CD14-positive monocyte (primary cell): ENCODE results near the gene ALLC. TPM values are rescaled to one million over a fixed set of nuclear protein-coding genes. Genes with fewer than 3 reads are reported as not detected.

Source experiments
- DNase-seq, 3 donors: peaks; one replicate each; pipeline ENCODE4 v3.0.0-alpha.2; 2011 to 2022
- H2AFZ ChIP-seq: 2 replicates; pipeline ENCODE4 v1.6.0; 2012; ENCODE audit warnings: mild to moderate bottlenecking, low read depth, low read length, inconsistent platforms; ENCODE audit not compliant: insufficient read depth, poor library complexity, severe bottlenecking
- H3K27ac ChIP-seq, 2 donors: 1 replicate in 1 of 2; 2 replicates in 1 of 2; pipeline ENCODE4 v1.5.1; 2012 to 2013; ENCODE audit warnings: low read length in 2 of 2, control low read depth in 1 of 2, inconsistent platforms in 1 of 2, low read depth in 1 of 2, mild to moderate bottlenecking in 1 of 2
- H3K27me3 ChIP-seq, 2 donors: one replicate each; pipeline versions ENCODE4 v1.6.0 to v1.6.1; 2011 to 2013; ENCODE audit warnings: low read length in 2 of 2; ENCODE audit not compliant: control insufficient read depth in 2 of 2, insufficient read depth in 2 of 2
- H3K36me3 ChIP-seq, 2 donors: replicated peaks in 1 of 2; 1 replicate in 1 of 2; 2 replicates in 1 of 2; pipeline versions ENCODE4 v1.5.1 to v1.6.1; 2012 to 2013; ENCODE audit warnings: low read length in 2 of 2, control low read depth in 1 of 2, inconsistent platforms in 1 of 2, mild to moderate bottlenecking in 1 of 2; ENCODE audit not compliant: insufficient read depth in 2 of 2, control insufficient read depth in 1 of 2
- H3K4me1 ChIP-seq, 2 donors: 1 replicate in 1 of 2; 2 replicates in 1 of 2; pipeline versions ENCODE4 v1.5.1 to v1.6.1; 2012 to 2013; ENCODE audit warnings: low read length in 2 of 2, control low read depth in 1 of 2, inconsistent platforms in 1 of 2, mild to moderate bottlenecking in 1 of 2, moderate library complexity in 1 of 2; ENCODE audit not compliant: insufficient read depth in 2 of 2, control insufficient read depth in 1 of 2
- H3K4me2 ChIP-seq: replicated peaks from 2 replicates; pipeline ENCODE3; 2012; ENCODE audit warnings: low read length, moderate library complexity, mild to moderate bottlenecking; ENCODE audit not compliant: poor library complexity, severe bottlenecking; ENCODE audit errors: extremely low read depth
- H3K4me3 ChIP-seq, 3 experiments: fragments of 200-600 bp in 1 of 3; sonication (generic) in 1 of 3; replicated peaks in 1 of 3; 1 replicate in 2 of 3; 2 replicates in 1 of 3; pipeline ENCODE4 v1.5.1; 2011 to 2013; ENCODE audit warnings: low read length in 3 of 3, mild to moderate bottlenecking in 3 of 3, control low read depth in 2 of 3, low read depth in 2 of 3, inconsistent platforms in 1 of 3, moderate library complexity in 1 of 3
- H3K79me2 ChIP-seq: 2 replicates; pipeline ENCODE4 v1.6.0; 2012; ENCODE audit warnings: mild to moderate bottlenecking, control low read depth, inconsistent platforms, low read length, moderate library complexity; ENCODE audit not compliant: insufficient read depth
- H3K9ac ChIP-seq: 2 replicates; pipeline ENCODE4 v1.6.0; 2017; ENCODE audit warnings: low read length, mild to moderate bottlenecking; ENCODE audit not compliant: insufficient read depth, poor library complexity, severe bottlenecking
- H3K9me3 ChIP-seq, 2 donors: replicated peaks in 1 of 2; 1 replicate in 1 of 2; 2 replicates in 1 of 2; pipeline versions ENCODE4 v1.5.1 to v1.6.1; 2012 to 2013; ENCODE audit warnings: low read length in 2 of 2, control low read depth in 1 of 2; ENCODE audit not compliant: control insufficient read depth in 1 of 2, insufficient read depth in 1 of 2
- H4K20me1 ChIP-seq: 2 replicates; pipeline ENCODE4 v1.6.0; 2012; ENCODE audit warnings: mild to moderate bottlenecking, low read length, control low read depth, moderate library complexity; ENCODE audit not compliant: insufficient read depth
- H3K27ac Mint-ChIP-seq, 7 donors: one replicate each; pipeline ENCODE4 v1.8.0; 2020; ENCODE audit warnings: mild to moderate bottlenecking in 7 of 7, mixed read lengths in 7 of 7, moderate library complexity in 6 of 7, inconsistent platforms in 2 of 7
- H3K27me3 Mint-ChIP-seq, 3 donors: one replicate each; pipeline ENCODE4 v1.8.0; 2021 to 2022; ENCODE audit warnings: low read depth in 3 of 3, mild to moderate bottlenecking in 3 of 3, mixed read lengths in 3 of 3, moderate library complexity in 3 of 3, inconsistent platforms in 1 of 3
- H3K36me3 Mint-ChIP-seq, 2 donors: one replicate each; pipeline ENCODE4 v1.8.0; 2020; ENCODE audit warnings: mixed read lengths in 2 of 2, inconsistent platforms in 1 of 2, mild to moderate bottlenecking in 1 of 2
- H3K4me1 Mint-ChIP-seq: one replicate; pipeline ENCODE4 v1.8.0; 2020; ENCODE audit warnings: mild to moderate bottlenecking, mixed read lengths
- H3K4me3 Mint-ChIP-seq, 2 donors: one replicate each; pipeline ENCODE4 v1.8.0; 2020; ENCODE audit warnings: mild to moderate bottlenecking in 2 of 2, mixed read lengths in 2 of 2, moderate library complexity in 1 of 2
- H3K9me3 Mint-ChIP-seq, 7 donors: one replicate each; pipeline ENCODE4 v1.8.0; 2020 to 2022; ENCODE audit warnings: mixed read lengths in 7 of 7, mild to moderate bottlenecking in 6 of 7, moderate library complexity in 6 of 7, inconsistent platforms in 2 of 7
- WGBS: methylation state at CpG from one replicate; pipeline ENCODE4 v1.1.5; 2013; ENCODE audit warnings: missing lambda C conversion rate; ENCODE audit not compliant: insufficient coverage; 5-methylcytosine and 5-hydroxymethylcytosine counted together
- intact Hi-C, 2 donors: fragments of 100-400 bp; cut with micrococcal nuclease; formaldehyde crosslinking; loops; one replicate each; pipeline versions ENCODE4 v1.15.0 to v1.15.1; 2023
- polyA plus RNA-seq, 3 donors: library from polyadenylated mRNA; depleted of rRNA in 1 of 3; unstranded in 2 of 3; stranded (reverse) in 1 of 3; fragments of 300-500 nt in 2 of 3; fragments of >200 nt in 1 of 3; fragmentation: Illumina TruSeq in 2 of 3; gene quantifications; 1 replicate in 2 of 3; 2 replicates in 1 of 3; pipeline ENCODE4 v1.2.3, GENCODE V29; 2012 to 2021
- TF ChIP-seq, protein P1 (sequence below): fragments of 200-600 bp; IDR thresholded peaks from one replicate; pipeline ENCODE4 v1.8.0; 2022; ENCODE audit warnings: antibody characterized with exemption, mild to moderate bottlenecking

ALLC gene
- polyA plus RNA-seq, 3 donors, result not detected

- no peaks in the 10 kb centered on the region for H3K79me2 ChIP-seq
These were observed 6.1 kb downstream of the ALLC start for GRCh38 chr2:3664118-3664517.

GRCh38 chr2:3664925-3665324, 6.9 kb downstream of the ALLC start:
- H3K27ac Mint-ChIP-seq, result no peak overlapping the region
- H3K9me3 ChIP-seq, result no peaks in the 10 kb centered on the region
- H3K79me2 ChIP-seq, result no peaks in the 10 kb centered on the region
- H3K4me2 ChIP-seq, result no peak overlapping the region
- H3K27me3 Mint-ChIP-seq, result peaks cover 1 to 9% (median 2%) of the 10 kb centered on the region in 3 donors
- 95% methylated on average over 5 of the region's 8 CpGs for WGBS
- H3K27me3 ChIP-seq, result no peaks in the 10 kb centered on the region
- DNase-seq, result no peak
- H4K20me1 ChIP-seq, result no peaks in the 10 kb centered on the region
- H3K4me3 ChIP-seq, result no peak overlapping the region
- no peak overlapping the region for H3K9ac ChIP-seq
- H3K36me3 Mint-ChIP-seq, result no peaks in the 10 kb centered on the region
- H3K4me3 Mint-ChIP-seq, result no peak overlapping the region
- H3K27ac ChIP-seq, result no peak overlapping the region
- TF ChIP-seq, protein P1, sequence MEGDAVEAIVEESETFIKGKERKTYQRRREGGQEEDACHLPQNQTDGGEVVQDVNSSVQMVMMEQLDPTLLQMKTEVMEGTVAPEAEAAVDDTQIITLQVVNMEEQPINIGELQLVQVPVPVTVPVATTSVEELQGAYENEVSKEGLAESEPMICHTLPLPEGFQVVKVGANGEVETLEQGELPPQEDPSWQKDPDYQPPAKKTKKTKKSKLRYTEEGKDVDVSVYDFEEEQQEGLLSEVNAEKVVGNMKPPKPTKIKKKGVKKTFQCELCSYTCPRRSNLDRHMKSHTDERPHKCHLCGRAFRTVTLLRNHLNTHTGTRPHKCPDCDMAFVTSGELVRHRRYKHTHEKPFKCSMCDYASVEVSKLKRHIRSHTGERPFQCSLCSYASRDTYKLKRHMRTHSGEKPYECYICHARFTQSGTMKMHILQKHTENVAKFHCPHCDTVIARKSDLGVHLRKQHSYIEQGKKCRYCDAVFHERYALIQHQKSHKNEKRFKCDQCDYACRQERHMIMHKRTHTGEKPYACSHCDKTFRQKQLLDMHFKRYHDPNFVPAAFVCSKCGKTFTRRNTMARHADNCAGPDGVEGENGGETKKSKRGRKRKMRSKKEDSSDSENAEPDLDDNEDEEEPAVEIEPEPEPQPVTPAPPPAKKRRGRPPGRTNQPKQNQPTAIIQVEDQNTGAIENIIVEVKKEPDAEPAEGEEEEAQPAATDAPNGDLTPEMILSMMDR, result no peak
- no peak overlapping the region for H2AFZ ChIP-seq
- no peaks in the 10 kb centered on the region for H3K4me1 Mint-ChIP-seq
- H3K9me3 Mint-ChIP-seq, result peaks cover 0 to 4% (median 0%) of the 10 kb centered on the region in 7 donors
- H3K36me3 ChIP-seq, result no peaks in the 10 kb centered on the region
- intact Hi-C loops, result no loop called here
- no peaks in the 10 kb centered on the region for H3K4me1 ChIP-seq

More at GRCh38 chr2:3664118-3664517, 6.1 kb downstream of the ALLC start:
- TF ChIP-seq, protein P1, result no peak
- H3K4me2 ChIP-seq, result no peak overlapping the region
- no peaks in the 10 kb centered on the region for H3K27me3 ChIP-seq
- H3K4me1 ChIP-seq, result no peaks in the 10 kb centered on the region
- no peaks in the 10 kb centered on the region for H3K36me3 ChIP-seq
- H3K9ac ChIP-seq, result no peak overlapping the region
- Mint-ChIP-seq H3K9me3 (peaks cover 0 to 4% (median 0%) of the 10 kb centered on the region in 7 donors), H3K4me1 (no peaks in the 10 kb centered on the region), H3K27ac (no peak overlapping the region), H3K4me3 (no peak overlapping the region), H3K27me3 (peaks cover 3 to 9% (median 3%) of the 10 kb centered on the region in 3 donors), H3K36me3 (no peaks in the 10 kb centered on the region)
- intact Hi-C loops, result no loop called here
- H3K27ac ChIP-seq, result no peak overlapping the region
- no CpG with 5 or more reads among the region's 3 CpGs for whole genome bisulfite sequencing
- H2AFZ ChIP-seq, result no peak overlapping the region
- H3K4me3 ChIP-seq, result no peak overlapping the region
- H4K20me1 ChIP-seq, result no peaks in the 10 kb centered on the region
- H3K9me3 ChIP-seq, result no peaks in the 10 kb centered on the region
- no peak for DNase-seq
